T-helper 22 cell (primary cell): ENCODE measurements around the gene CIT.

ENCODE experiments used
- DNase-seq: peaks from one replicate; pipeline ENCODE4 v3.0.0-alpha.2; 2020; ENCODE audit warnings: low read depth

The CIT gene

GRCh38 chr12:119804011-119804641 is 73.0 kb downstream of the CIT start:
- DNase-seq = no peak

- no peak for DNase-seq
Measured at GRCh38 chr12:119803381-119803791, 73.7 kb downstream of the CIT start.

DNA sequence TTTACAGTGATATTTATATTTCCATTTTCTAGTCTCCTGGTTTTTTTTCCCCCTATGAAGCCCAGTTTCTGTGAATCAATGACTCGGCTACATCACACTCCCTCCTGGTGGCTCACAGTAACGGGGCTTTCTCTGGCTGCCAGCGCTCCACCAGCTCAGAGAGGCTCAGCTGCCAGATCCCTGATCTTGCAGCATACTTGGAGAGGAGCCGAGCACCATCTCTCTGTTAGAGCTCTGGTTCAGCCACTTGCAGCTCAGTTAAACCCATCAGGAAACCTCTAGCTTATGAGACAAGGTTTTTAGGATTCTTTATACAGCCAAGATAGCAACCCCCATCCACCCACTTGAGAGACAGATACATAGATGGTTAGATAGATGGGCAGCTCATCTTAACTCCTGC is 74.6 kb downstream of the CIT start:
- DNase-seq = no peak

GRCh38 chr12:119797090-119797489 is 80.0 kb downstream of the CIT start:
- DNase-seq = no peak

- no peak for DNase-seq
Measured at GRCh38 chr12:119796292-119796691, 80.8 kb downstream of the CIT start.

- DNase-seq = no peak
Measured at GRCh38 chr12:119791453-119791852, 85.7 kb downstream of the CIT start.

DNA sequence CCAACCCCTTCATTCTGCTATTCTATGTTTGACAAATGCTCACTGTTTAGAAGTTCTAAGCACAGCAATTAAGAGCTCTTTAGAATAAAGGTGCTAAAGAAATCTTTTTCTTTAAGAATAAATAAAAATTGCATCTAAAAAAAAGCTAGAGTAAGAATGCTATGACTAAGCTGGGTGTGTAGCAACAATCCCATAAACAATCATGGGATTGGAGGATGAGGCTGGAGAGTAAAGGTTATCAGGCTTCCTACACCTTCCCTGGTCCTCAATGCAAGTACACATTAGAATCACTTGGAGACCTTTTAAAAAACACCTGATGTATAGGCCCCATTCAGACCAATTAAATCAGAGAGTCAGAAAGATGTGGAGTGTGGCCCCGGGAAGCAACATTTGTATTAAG is 88.3 kb downstream of the CIT start:
- no peak for DNase-seq

DNA sequence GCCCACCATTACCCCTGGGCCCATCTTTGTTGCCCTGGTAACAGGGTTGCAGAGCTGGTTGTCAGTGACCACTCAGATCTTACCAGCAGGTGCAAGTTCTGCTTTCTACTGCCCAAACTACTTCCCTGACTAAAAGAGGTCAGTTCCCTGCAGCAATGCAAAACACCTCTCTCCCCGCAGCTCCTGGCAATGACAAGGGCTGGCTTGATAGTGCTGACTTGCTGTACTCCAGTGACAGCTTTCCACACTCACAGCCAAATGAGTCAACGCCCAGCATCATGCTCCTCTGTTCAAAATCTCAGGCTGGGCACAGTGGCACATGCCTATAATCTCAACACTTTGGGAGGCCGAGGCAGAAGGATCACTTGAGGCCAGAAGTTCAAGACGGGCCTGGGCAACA is 90.6 kb downstream of the CIT start:
- DNase-seq = no peak

GRCh38 chr12:119784673-119785072 is 92.4 kb downstream of the CIT start:
- no peak for DNase-seq

DNA sequence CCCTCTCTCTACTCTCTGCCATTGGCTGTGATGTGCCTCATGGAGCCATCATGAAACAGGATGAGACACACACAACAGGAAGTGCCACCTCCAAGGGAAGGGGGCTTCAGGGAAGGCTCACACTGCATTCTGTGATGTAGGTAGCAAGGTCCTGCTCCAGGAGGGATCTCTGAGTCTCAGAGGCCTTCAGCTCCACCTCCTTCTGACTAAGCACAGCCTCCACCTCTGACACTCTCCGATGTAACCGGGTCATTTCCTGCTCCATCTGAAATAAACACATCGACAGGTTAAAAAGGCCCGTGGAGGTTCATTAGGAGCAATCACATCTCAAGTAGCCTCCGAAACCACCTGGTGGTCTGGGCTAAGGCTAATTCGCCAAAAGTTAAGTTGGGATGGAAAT is 93.3 kb downstream of the CIT start:
- DNase-seq = no peak

DNA sequence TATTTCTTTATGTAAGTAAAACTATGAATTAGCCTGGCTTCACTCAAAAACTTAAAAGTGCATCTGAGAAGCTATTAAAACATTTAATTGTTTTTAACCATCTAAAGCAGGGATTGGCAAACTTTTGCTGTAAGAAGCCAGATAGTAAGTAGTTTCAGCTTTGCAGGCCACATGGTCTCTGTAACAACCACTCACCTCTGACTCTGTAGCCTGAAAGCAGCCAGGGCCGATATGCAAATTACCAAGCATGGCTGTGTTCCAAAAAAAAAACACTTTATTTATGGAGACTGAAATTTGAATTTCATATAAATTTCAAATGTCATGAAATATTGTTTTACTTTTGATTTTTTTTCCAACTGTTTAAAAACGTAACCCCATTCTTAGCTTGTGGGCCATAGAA is 95.3 kb downstream of the CIT start:
- no peak for DNase-seq

- no peak for DNase-seq
Measured at GRCh38 chr12:119780786-119781434, 96.2 kb downstream of the CIT start.

DNA sequence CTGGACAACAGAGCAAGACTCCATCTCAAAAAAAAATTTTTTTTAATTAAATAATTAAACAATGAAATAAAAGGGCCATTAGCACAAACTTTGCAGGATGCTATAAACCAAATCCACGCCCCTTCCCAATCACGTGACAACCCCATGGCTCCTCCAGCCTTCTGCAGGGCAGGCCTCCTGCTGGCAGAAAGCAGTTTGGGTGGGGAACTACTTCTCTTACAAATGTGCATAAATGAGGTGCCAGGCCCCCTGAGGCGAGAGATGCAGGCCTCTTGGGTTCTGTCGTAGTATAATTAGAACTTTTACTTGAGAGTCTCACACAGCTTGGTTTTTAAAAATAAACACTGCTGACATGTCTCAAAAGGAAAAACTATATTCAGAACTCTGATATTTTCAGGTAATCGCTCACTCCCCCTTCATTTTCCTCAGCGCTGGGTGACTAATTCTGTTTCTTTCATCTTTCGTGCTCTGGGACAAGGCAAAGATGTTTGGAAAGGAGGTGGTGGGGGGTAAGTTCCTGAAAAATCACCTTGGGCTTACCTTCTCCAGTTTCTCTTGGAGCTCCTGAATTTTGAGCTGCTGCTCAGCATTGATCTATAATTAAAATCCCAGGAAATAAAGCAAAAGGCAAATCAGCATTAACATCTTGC is 101.7 kb downstream of the CIT start:
- DNase-seq = no peak

- no peak for DNase-seq
Measured at GRCh38 chr12:119772431-119772830, 104.7 kb downstream of the CIT start.

DNA sequence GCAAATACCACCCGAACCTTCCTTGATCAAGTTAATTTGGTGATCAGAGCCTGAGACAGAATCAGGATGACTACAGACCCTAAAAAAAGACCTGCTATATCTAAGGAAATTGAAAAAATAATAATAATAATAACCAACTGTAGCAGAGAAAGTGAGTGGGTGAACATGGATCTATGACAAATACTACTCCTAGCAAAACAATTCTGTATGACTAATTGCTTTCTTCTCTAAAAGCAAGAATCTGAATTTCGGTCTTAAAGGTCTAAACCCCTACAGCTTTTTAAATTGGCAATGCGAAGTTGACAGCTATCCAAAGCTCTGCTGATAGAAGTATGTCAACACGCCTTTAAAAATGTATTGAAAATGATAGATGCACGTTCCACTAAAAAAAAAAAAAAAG is 107.0 kb downstream of the CIT start:
- DNase-seq = no peak

- no peak for DNase-seq
Measured at GRCh38 chr12:119762619-119763018, 114.5 kb downstream of the CIT start.

GRCh38 chr12:119758722-119759121 is 118.4 kb downstream of the CIT start:
- DNase-seq = no peak

- DNase-seq = no peak
Measured at GRCh38 chr12:119758234-119758633, 118.9 kb downstream of the CIT start.

DNA sequence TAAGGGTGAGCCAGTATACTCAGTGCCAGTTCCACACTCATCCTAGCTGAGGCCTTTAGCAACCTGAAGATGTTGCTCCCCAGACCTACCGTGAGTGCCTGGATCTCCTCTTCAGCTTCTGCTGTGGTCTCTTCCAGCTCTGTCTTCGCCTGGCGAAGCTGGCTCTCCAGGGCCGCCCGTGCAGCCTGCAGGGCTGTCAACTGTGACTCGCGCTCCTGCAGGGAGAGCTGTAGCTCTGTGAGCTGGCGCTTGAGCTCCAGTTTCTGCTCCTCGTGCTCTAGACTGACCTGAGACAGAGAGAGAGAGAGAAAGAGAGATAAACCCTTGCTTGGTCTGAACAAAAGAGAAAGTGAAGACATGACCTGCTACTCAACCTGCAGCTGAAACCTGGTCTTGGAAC is 125.2 kb downstream of the CIT start:
- DNase-seq = no peak

DNA sequence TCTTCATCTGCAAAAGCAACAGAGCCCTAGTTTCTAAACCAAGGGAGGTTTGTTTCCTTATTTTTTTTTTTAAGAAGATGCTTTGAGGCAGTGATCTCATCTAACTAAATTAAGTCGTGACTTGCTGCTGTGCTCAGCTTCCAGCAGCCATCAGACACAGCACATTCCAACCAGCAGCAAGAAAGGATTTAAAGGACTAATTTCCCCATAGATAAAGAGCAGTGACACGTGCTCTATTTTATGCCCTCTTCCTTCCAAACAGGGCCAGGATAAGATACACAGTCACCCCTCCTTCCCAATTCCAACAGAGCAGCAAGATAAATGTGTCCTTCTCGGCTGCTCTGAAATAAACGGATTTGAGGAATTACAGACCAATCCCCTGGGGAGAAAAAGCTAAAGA is 127.5 kb downstream of the CIT start:
- DNase-seq = no peak

- DNase-seq = no peak
Measured at GRCh38 chr12:119748497-119748896, 128.6 kb downstream of the CIT start.

- DNase-seq = no peak
Measured at GRCh38 chr12:119746169-119746568, 131.0 kb downstream of the CIT start.

- DNase-seq = no peak
Measured at GRCh38 chr12:119744900-119745606, 132.1 kb downstream of the CIT start.
